Activated naive CD8-positive, alpha-beta T cell treated with anti-CD3 and anti-CD28 coated beads, Interleukin-2, amount 10 ng/mL, durations not matched to agents 7 days and 5 days (primary cell): ENCODE data around the gene HERC5. TPM values are rescaled to one million over a fixed set of nuclear protein-coding genes. Genes with fewer than 3 reads are reported as not detected.

Source experiments
- ATAC-seq: fragments of 150-1000 bp; cut with Tn5 transposase; one replicate; pipeline ENCODE4 v1.10.0; 2021; ENCODE audit warnings: low read depth, moderate library complexity
- POLR2A ChIA-PET: fragments of 350-600 bp; sonication (Branson Sonifier 250); formaldehyde crosslinking; loops from one replicate; lab custom pipeline; 2021; ENCODE audit warnings: antibody characterized with exemption; lab: Charles Lee
- DNase-seq: peaks from one replicate; pipeline ENCODE4 v3.0.0; 2021
- H3K27ac Mint-ChIP-seq: one replicate; pipeline ENCODE4 v1.8.0; 2022; ENCODE audit warnings: mild to moderate bottlenecking, mixed read lengths
- H3K27me3 Mint-ChIP-seq: one replicate; pipeline ENCODE4 v1.8.0; 2022; ENCODE audit warnings: mild to moderate bottlenecking, moderate library complexity, mixed read lengths
- H3K36me3 Mint-ChIP-seq: one replicate; pipeline ENCODE4 v1.8.0; 2021; ENCODE audit warnings: mild to moderate bottlenecking, mixed read lengths
- H3K4me1 Mint-ChIP-seq: one replicate; pipeline ENCODE4 v1.8.0; 2021; ENCODE audit warnings: mixed read lengths
- H3K4me3 Mint-ChIP-seq: one replicate; pipeline ENCODE4 v1.8.0; 2022; ENCODE audit warnings: mild to moderate bottlenecking, moderate library complexity, mixed read lengths
- H3K9me3 Mint-ChIP-seq: one replicate; pipeline ENCODE4 v1.8.0; 2021; ENCODE audit warnings: mixed read lengths
- total RNA-seq, 2 experiments: library from RNA; stranded (reverse); gene quantifications; one replicate each; pipeline ENCODE4 v1.2.3, GENCODE V29; 2021

HERC5 gene
- total RNA-seq, 2 experiments from 2014 or later = 44.8 to 46.5 TPM

GRCh38 chr4:88514557-88515511 lies 57.9 kb downstream of the HERC5 start:
- Mint-ChIP-seq H3K27ac (no peak overlapping the region), H3K27me3 (peaks cover 5% of the 10 kb centered on the region), H3K9me3 (no peaks in the 10 kb centered on the region), H3K36me3 (no peaks in the 10 kb centered on the region), H3K4me3 (no peak overlapping the region), H3K4me1 (peaks cover 2% of the 10 kb centered on the region)
- no peak for ATAC-seq
- POLR2A ChIA-PET = interaction anchor here (0.7 to 0.8 kb wide), 2 partner anchors 145 to 231 kb away, joined by 3 read pairs; no protein-coding TSS in a partner anchor
- no peak for DNase-seq

- no peak overlapping the region for H3K27ac Mint-ChIP-seq
- peaks cover 5% of the 10 kb centered on the region for H3K36me3 Mint-ChIP-seq
- no peak for ATAC-seq
- no peak overlapping the region for H3K4me3 Mint-ChIP-seq
- H3K9me3 Mint-ChIP-seq = no peaks in the 10 kb centered on the region
- peaks cover 6% of the 10 kb centered on the region for H3K4me1 Mint-ChIP-seq
- POLR2A ChIA-PET = interaction anchor here (0.6 kb wide), 1 partner anchor 60 kb away, joined by 3 read pairs; the partner anchor contains the start of gene HERC5
- DNase-seq = no peak
- peaks cover 2% of the 10 kb centered on the region for H3K27me3 Mint-ChIP-seq
Measured at GRCh38 chr4:88516746-88517145, 59.8 kb downstream of the HERC5 start.

- Mint-ChIP-seq H3K4me3 (no peak overlapping the region), H3K27ac (no peak overlapping the region), H3K36me3 (peaks cover 6% of the 10 kb centered on the region), H3K27me3 (peaks cover 2% of the 10 kb centered on the region), H3K4me1 (peaks cover 9% of the 10 kb centered on the region), H3K9me3 (no peaks in the 10 kb centered on the region)
- ATAC-seq (no peak), DNase-seq (no peak)
- POLR2A ChIA-PET = no interaction called here
Measured at GRCh38 chr4:88517825-88518224, 60.9 kb downstream of the HERC5 start.

GRCh38 chr4:88518911-88519310 lies 62.0 kb downstream of the HERC5 start:
- Mint-ChIP-seq H3K27me3 (no peaks in the 10 kb centered on the region), H3K27ac (no peak overlapping the region), H3K4me1 (peaks cover 9% of the 10 kb centered on the region), H3K9me3 (no peaks in the 10 kb centered on the region), H3K36me3 (peaks cover 6% of the 10 kb centered on the region), H3K4me3 (no peak overlapping the region)
- ATAC-seq (no peak), DNase-seq (no peak)
- POLR2A ChIA-PET = no interaction called here

GRCh38 chr4:88522702-88523324 lies 65.9 kb downstream of the HERC5 start:
- peaks cover 20% of the 10 kb centered on the region for H3K4me1 Mint-ChIP-seq
- H3K4me3 Mint-ChIP-seq = peak overlapping the region; percentile 98
- ATAC-seq = peak; percentile 6
- H3K36me3 Mint-ChIP-seq = peaks cover 6% of the 10 kb centered on the region
- H3K9me3 Mint-ChIP-seq = no peaks in the 10 kb centered on the region
- DNase-seq = peak; percentile 48
- no peaks in the 10 kb centered on the region for H3K27me3 Mint-ChIP-seq
- H3K27ac Mint-ChIP-seq = peak overlapping the region; percentile 89
- POLR2A ChIA-PET = interaction anchor here (1.0 kb wide), 1 partner anchor 65 kb away, joined by 4 read pairs; the partner anchor contains the start of gene HERC5

- peaks cover 23% of the 10 kb centered on the region for H3K4me1 Mint-ChIP-seq
- peaks cover 6% of the 10 kb centered on the region for H3K36me3 Mint-ChIP-seq
- no peaks in the 10 kb centered on the region for H3K9me3 Mint-ChIP-seq
- peak; percentile 75 for ATAC-seq
- peak within 1 kb of the TSS; percentile 98 for H3K4me3 Mint-ChIP-seq
- H3K27me3 Mint-ChIP-seq = no peaks in the 10 kb centered on the region
- POLR2A ChIA-PET = interaction anchor here (1.0 kb wide), 1 partner anchor 66 kb away, joined by 4 read pairs; the partner anchor contains the start of gene HERC5
- peak; percentile 82 for DNase-seq
- peak within 1 kb of the TSS; percentile 89 for H3K27ac Mint-ChIP-seq
Measured at GRCh38 chr4:88523325-88524129, 66.6 kb downstream of the HERC5 start, which contains the start of gene PYURF. PYURF (minus strand) TSS chr4:88523776; CDS start chr4:88523700, 76 bp downstream.

GRCh38 chr4:88524171-88524570 lies 67.3 kb downstream of the HERC5 start:
- DNase-seq = no peak
- Mint-ChIP-seq H3K36me3 (peaks cover 6% of the 10 kb centered on the region), H3K9me3 (no peaks in the 10 kb centered on the region), H3K27ac (peak overlapping the region; percentile 68), H3K4me3 (peak overlapping the region; percentile 98), H3K4me1 (peaks cover 23% of the 10 kb centered on the region), H3K27me3 (no peaks in the 10 kb centered on the region)
- POLR2A ChIA-PET = no interaction called here
- no peak for ATAC-seq

GRCh38 chr4:88526221-88526815 lies 69.4 kb downstream of the HERC5 start:
- peak overlapping the region; percentile 4 for H3K4me3 Mint-ChIP-seq
- no peak for ATAC-seq
- DNase-seq = no peak
- no peaks in the 10 kb centered on the region for H3K27me3 Mint-ChIP-seq
- H3K36me3 Mint-ChIP-seq = peaks cover 1% of the 10 kb centered on the region
- peak overlapping the region; percentile 51 for H3K27ac Mint-ChIP-seq
- POLR2A ChIA-PET = interaction anchor here (0.6 to 1.1 kb wide), 2 partner anchors 242 to 498 kb away, joined by 3 to 4 read pairs; partner anchors contain the start of gene PPM1K
- H3K9me3 Mint-ChIP-seq = no peaks in the 10 kb centered on the region
- H3K4me1 Mint-ChIP-seq = peaks cover 20% of the 10 kb centered on the region

- Mint-ChIP-seq H3K4me3 (no peak overlapping the region), H3K27me3 (no peaks in the 10 kb centered on the region), H3K36me3 (no peaks in the 10 kb centered on the region), H3K4me1 (peaks cover 15% of the 10 kb centered on the region), H3K27ac (no peak overlapping the region), H3K9me3 (no peaks in the 10 kb centered on the region)
- no peak for DNase-seq
- no peak for ATAC-seq
- POLR2A ChIA-PET = interaction anchor here (1.0 kb wide), 1 partner anchor 296 kb away, joined by 3 read pairs; no protein-coding TSS in a partner anchor
Measured at GRCh38 chr4:88527787-88528186, 70.9 kb downstream of the HERC5 start.

GRCh38 chr4:88528861-88529260 lies 71.9 kb downstream of the HERC5 start:
- Mint-ChIP-seq H3K9me3 (no peaks in the 10 kb centered on the region), H3K4me3 (no peak overlapping the region), H3K36me3 (no peaks in the 10 kb centered on the region), H3K27me3 (no peaks in the 10 kb centered on the region), H3K4me1 (peaks cover 15% of the 10 kb centered on the region), H3K27ac (no peak overlapping the region)
- DNase-seq (no peak), ATAC-seq (no peak)
- POLR2A ChIA-PET = no interaction called here

GRCh38 chr4:88531549-88531948 lies 74.6 kb downstream of the HERC5 start:
- no peak for ATAC-seq
- Mint-ChIP-seq H3K4me3 (no peak overlapping the region), H3K27me3 (no peaks in the 10 kb centered on the region)

GRCh38 chr4:88533088-88533790 lies 76.3 kb downstream of the HERC5 start:
- Mint-ChIP-seq H3K4me3 (no peak overlapping the region), H3K27ac (no peak overlapping the region), H3K27me3 (peaks cover 3% of the 10 kb centered on the region), H3K9me3 (no peaks in the 10 kb centered on the region), H3K36me3 (no peaks in the 10 kb centered on the region), H3K4me1 (peaks cover 2% of the 10 kb centered on the region)
- no peak for ATAC-seq
- DNase-seq = no peak
- POLR2A ChIA-PET = no interaction called here

More at GRCh38 chr4:88531549-88531948, 74.6 kb downstream of the HERC5 start:
- Mint-ChIP-seq H3K36me3 (no peaks in the 10 kb centered on the region), H3K27ac (no peak overlapping the region), H3K4me1 (peaks cover 8% of the 10 kb centered on the region), H3K9me3 (no peaks in the 10 kb centered on the region)
- DNase-seq = no peak
- POLR2A ChIA-PET = no interaction called here
